IMR-90 (cell line): ENCODE data around the gene ANKRD45. TPM values are rescaled to one million over a fixed set of nuclear protein-coding genes. Genes with fewer than 3 reads are reported as not detected.

ENCODE experiments used
- ATAC-seq: fragments of 200-7000 bp; cut with Tn5 transposase; 2 replicates; pipeline ENCODE4 v1.9.1; 2020; ENCODE audit warnings: low read depth, mild to moderate bottlenecking, moderate library complexity
- BruUV-seq: library from RNA; stranded (reverse); fragments of 400-500 nt; replicated peaks from 2 replicates; lab custom pipeline; 2021; lab: Mats Ljungman, UMichigan
- CTCF ChIA-PET: fragments of 300-600 bp; formaldehyde crosslinking; extraction: SDS; loops from one replicate; lab custom pipeline; 2021; ENCODE audit warnings: antibody characterized with exemption; lab: Yijun Ruan, JAX
- POLR2A ChIA-PET: fragments of 300-600 bp; sonication (Branson Sonifier 250); formaldehyde crosslinking; loops from one replicate; lab custom pipeline; 2022; ENCODE audit warnings: antibody characterized with exemption; ENCODE audit not compliant: unreplicated experiment; lab: Charles Lee
- DNase-seq: peaks from one replicate; pipeline ENCODE4 v3.0.0; 2013
- H2AFZ ChIP-seq: replicated peaks from 2 replicates; pipeline ENCODE3; 2013; ENCODE audit warnings: low read length, mild to moderate bottlenecking; ENCODE audit not compliant: poor library complexity
- H2AK5ac ChIP-seq: 2 replicates; pipeline ENCODE4 v1.6.1; 2013; ENCODE audit warnings: low read depth, low read length, inconsistent platforms
- H2AK9ac ChIP-seq: replicated peaks from 2 replicates; pipeline ENCODE3; 2013; ENCODE audit warnings: mild to moderate bottlenecking, low read depth, low read length, moderate library complexity; ENCODE audit not compliant: poor library complexity
- H2BK120ac ChIP-seq: 2 replicates; pipeline ENCODE4 v1.6.1; 2013; ENCODE audit warnings: low read depth, low read length, inconsistent platforms
- H2BK15ac ChIP-seq: 3 replicates; pipeline ENCODE4 v1.6.1; 2013; ENCODE audit warnings: low read depth, low read length, inconsistent platforms
- H2BK20ac ChIP-seq: 2 replicates; pipeline ENCODE4 v1.6.1; 2013; ENCODE audit warnings: low read depth, mild to moderate bottlenecking, inconsistent platforms, low read length, moderate library complexity
- H2BK5ac ChIP-seq: 2 replicates; pipeline ENCODE4 v1.6.1; 2013; ENCODE audit warnings: mild to moderate bottlenecking, low read depth, low read length, inconsistent platforms; ENCODE audit not compliant: poor library complexity, severe bottlenecking
- H3K14ac ChIP-seq: replicated peaks from 2 replicates; pipeline ENCODE4 v1.6.1; 2013; ENCODE audit warnings: low read depth, low read length, inconsistent platforms
- H3K18ac ChIP-seq: 2 replicates; pipeline ENCODE4 v1.6.1; 2013; ENCODE audit warnings: low read depth, low read length, control low read depth
- H3K23ac ChIP-seq: 2 replicates; pipeline ENCODE4 v1.6.1; 2013; ENCODE audit warnings: low read depth, low read length, inconsistent platforms
- H3K27ac ChIP-seq: 2 replicates; pipeline ENCODE4 v1.5.1; 2013; ENCODE audit warnings: mild to moderate bottlenecking, control low read depth, low read length; ENCODE audit not compliant: insufficient read depth
- H3K27me3 ChIP-seq: 2 replicates; pipeline ENCODE4 v1.6.1; 2013; ENCODE audit warnings: low read length; ENCODE audit not compliant: control insufficient read depth, insufficient read depth
- H3K36me3 ChIP-seq: 2 replicates; pipeline ENCODE4 v1.6.1; 2013; ENCODE audit warnings: low read length, mixed read lengths; ENCODE audit not compliant: control insufficient read depth, insufficient read depth
- H3K4ac ChIP-seq: 2 replicates; pipeline ENCODE4 v1.6.1; 2013; ENCODE audit warnings: low read depth, low read length, inconsistent platforms
- H3K4me1 ChIP-seq: 2 replicates; pipeline ENCODE4 v1.6.1; 2013; ENCODE audit warnings: low read length, mixed read lengths; ENCODE audit not compliant: control insufficient read depth, insufficient read depth
- H3K4me2 ChIP-seq: 2 replicates; pipeline ENCODE4 v1.6.1; 2013; ENCODE audit warnings: low read depth, mild to moderate bottlenecking, control low read depth, low read length, moderate library complexity
- H3K4me3 ChIP-seq: 2 replicates; pipeline ENCODE4 v1.5.1; 2013; ENCODE audit warnings: low read depth, mild to moderate bottlenecking, control low read depth, low read length, moderate library complexity; ENCODE audit not compliant: insufficient read depth
- H3K56ac ChIP-seq: 2 replicates; pipeline ENCODE4 v1.6.1; 2013; ENCODE audit warnings: low read length, inconsistent platforms; ENCODE audit not compliant: insufficient read depth; ENCODE audit errors: extremely low read depth
- H3K79me1 ChIP-seq, 2 experiments: 2 replicates each; pipeline ENCODE4 v1.6.1; 2013; ENCODE audit warnings: low read length in 2 of 2, inconsistent platforms in 1 of 2, low read depth in 1 of 2
- H3K9ac ChIP-seq: 2 replicates; pipeline ENCODE4 v1.6.1; 2013; ENCODE audit warnings: low read depth, low read length, control low read depth
- H3K9me1 ChIP-seq: 2 replicates; pipeline ENCODE4 v1.6.1; 2013; ENCODE audit warnings: low read length, inconsistent platforms; ENCODE audit not compliant: insufficient read depth
- H3K9me3 ChIP-seq: 2 replicates; pipeline ENCODE4 v1.6.1; 2013; ENCODE audit warnings: low read length; ENCODE audit not compliant: control insufficient read depth, insufficient read depth
- H4K20me1 ChIP-seq: 2 replicates; pipeline ENCODE4 v1.6.1; 2013; ENCODE audit warnings: low read length, inconsistent platforms; ENCODE audit not compliant: insufficient read depth
- H4K5ac ChIP-seq: 2 replicates; pipeline ENCODE4 v1.6.1; 2013; ENCODE audit warnings: mild to moderate bottlenecking, low read depth, low read length, control low read depth
- H4K8ac ChIP-seq, 2 experiments: 2 replicates each; pipeline ENCODE4 v1.6.1; 2013; ENCODE audit warnings: low read depth in 2 of 2, low read length in 2 of 2, control low read depth in 1 of 2, inconsistent platforms in 1 of 2
- H4K91ac ChIP-seq: 2 replicates; pipeline ENCODE4 v1.6.1; 2013; ENCODE audit warnings: low read depth, low read length, inconsistent platforms; ENCODE audit not compliant: insufficient read depth
- CEBPB ChIP-seq: IDR thresholded peaks from 2 replicates; pipeline ENCODE4 v1.6.1; 2012; ENCODE audit warnings: low read depth, low read length, improper control_type of control experiment
- RAD21 ChIP-seq: IDR thresholded peaks from 2 replicates; pipeline ENCODE4 v1.6.1; 2012; ENCODE audit warnings: low read length, improper control_type of control experiment
- WGBS, 2 experiments: methylation state at CpG; one replicate each; pipeline versions ENCODE4 v1.1.5 to v1.1.7; 2013; ENCODE audit warnings: missing lambda C conversion rate in 2 of 2; ENCODE audit not compliant: insufficient read length in 1 of 2; ENCODE audit errors: extremely low coverage in 2 of 2; 5-methylcytosine and 5-hydroxymethylcytosine counted together
- dilution Hi-C: fragments of 300-500 bp; cut with HindIII; formaldehyde crosslinking; loops from one replicate; pipeline ENCODE4 v1.14.3; 2018; ENCODE audit warnings: low sequenced_read_pairs; ENCODE audit not compliant: unreplicated experiment
- in situ Hi-C: fragments of 300-500 bp; cut with MboI; formaldehyde crosslinking; loops from 3 replicates; pipeline ENCODE4 v1.14.3; 2019; ENCODE audit warnings: low sequenced_read_pairs, inconsistent platforms, mixed read lengths
- intact Hi-C: fragments of 100-400 bp; cut with micrococcal nuclease; formaldehyde crosslinking; loops from 2 replicates; pipeline ENCODE4 v1.10.0; 2022
- polyA plus RNA-seq, 3 experiments: library from polyadenylated mRNA; depleted of rRNA; stranded (reverse); fragments of >200 nt; gene quantifications; 2 replicates each; pipeline ENCODE4 v1.2.3, GENCODE V29; 2012; ENCODE audit warnings: low replicate concordance in 1 of 3
- total RNA-seq: library from RNA; depleted of rRNA; stranded (reverse); fragments of >200 nt; gene quantifications from 2 replicates; pipeline ENCODE4 v1.2.3, GENCODE V29; 2012

ANKRD45 gene
- total and polyA plus RNA-seq, 2 of the 4 experiments (the other 2 are of a cell fraction): under 0.01 TPM; not detected in 1

DNA sequence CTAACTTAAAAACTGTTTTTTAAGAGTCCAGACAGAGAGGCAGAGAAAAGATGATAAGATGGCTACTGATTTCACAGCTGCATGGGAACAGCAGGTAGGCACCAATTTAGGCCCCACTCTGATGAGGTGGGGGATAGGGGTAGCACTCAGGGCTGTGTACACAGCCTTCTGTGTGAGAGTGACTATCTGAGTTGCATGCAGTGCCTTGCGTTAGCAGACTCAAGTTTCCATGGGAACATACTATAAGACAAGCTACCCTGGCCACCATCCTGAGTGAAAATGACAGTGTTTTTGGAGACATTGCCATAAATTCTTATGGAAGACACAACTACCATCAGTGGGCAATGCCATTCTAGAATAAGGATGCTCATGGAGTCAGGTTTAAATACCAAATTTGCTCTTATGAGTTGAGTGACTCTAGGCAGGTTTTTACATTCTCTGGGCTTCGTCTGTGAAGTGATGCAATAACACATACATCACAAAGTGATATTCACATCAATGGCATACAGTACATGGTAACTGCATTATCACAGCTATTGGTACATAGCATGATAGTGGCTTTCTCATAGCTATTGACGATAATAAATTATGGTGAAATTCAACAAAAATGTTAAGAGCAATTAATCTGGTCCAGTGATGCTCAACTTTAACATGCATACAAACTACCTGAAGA lies 97.3 kb downstream of the ANKRD45 start:
- WGBS, 2 experiments: no CpG with 5 or more reads among the region's 3 CpGs
- intact Hi-C loops: no loop called here

More for the DNA sequence above, 97.3 kb downstream of the ANKRD45 start:
- H3K4me1 ChIP-seq: no peaks in the 10 kb centered on the region
- CTCF ChIA-PET: no interaction called here
- no peaks in the 10 kb centered on the region for H4K20me1 ChIP-seq
- H3K4me3 ChIP-seq: no peak overlapping the region
- no TSS peak for BruUV-seq
- no peak overlapping the region for H4K8ac ChIP-seq
- H2AFZ ChIP-seq: no peak overlapping the region
- H3K9ac ChIP-seq: no peak overlapping the region
- H3K4me2 ChIP-seq: no peak overlapping the region
- POLR2A ChIA-PET: no interaction called here
- H3K9me1 ChIP-seq: no peaks in the 10 kb centered on the region; the same call in 1 of the 2 replicates
- H2AK9ac ChIP-seq: no peak overlapping the region
- H3K79me1 ChIP-seq: no peaks in the 10 kb centered on the region
- no peak for DNase-seq
- H4K91ac ChIP-seq: no peak overlapping the region
- dilution Hi-C loops: no loop called here
- no peak overlapping the region for H2BK15ac ChIP-seq
- H3K14ac ChIP-seq: no peak overlapping the region
- H3K36me3 ChIP-seq: no peaks in the 10 kb centered on the region
- no peak overlapping the region for H2BK120ac ChIP-seq
- ATAC-seq: no peak
- no peak overlapping the region for H3K4ac ChIP-seq
- no peak overlapping the region for H3K23ac ChIP-seq
- H3K27ac ChIP-seq: no peak overlapping the region
- H3K9me3 ChIP-seq: no peaks in the 10 kb centered on the region
- H2AK5ac ChIP-seq: no peak overlapping the region
- no peak overlapping the region for H2BK20ac ChIP-seq
- TF ChIP-seq RAD21 (no peak), CEBPB (peak; percentile 54)
- no peak overlapping the region for H3K56ac ChIP-seq
- peaks cover 2% of the 10 kb centered on the region; the same call in 1 of the 2 replicates for H3K27me3 ChIP-seq
- no peak overlapping the region for H4K5ac ChIP-seq
- no peak overlapping the region for H2BK5ac ChIP-seq
- H3K18ac ChIP-seq: no peak overlapping the region
- in situ Hi-C loops: no loop called here
